ENCODE data around the gene HOXA2.

The HOXA2 gene

DNA sequence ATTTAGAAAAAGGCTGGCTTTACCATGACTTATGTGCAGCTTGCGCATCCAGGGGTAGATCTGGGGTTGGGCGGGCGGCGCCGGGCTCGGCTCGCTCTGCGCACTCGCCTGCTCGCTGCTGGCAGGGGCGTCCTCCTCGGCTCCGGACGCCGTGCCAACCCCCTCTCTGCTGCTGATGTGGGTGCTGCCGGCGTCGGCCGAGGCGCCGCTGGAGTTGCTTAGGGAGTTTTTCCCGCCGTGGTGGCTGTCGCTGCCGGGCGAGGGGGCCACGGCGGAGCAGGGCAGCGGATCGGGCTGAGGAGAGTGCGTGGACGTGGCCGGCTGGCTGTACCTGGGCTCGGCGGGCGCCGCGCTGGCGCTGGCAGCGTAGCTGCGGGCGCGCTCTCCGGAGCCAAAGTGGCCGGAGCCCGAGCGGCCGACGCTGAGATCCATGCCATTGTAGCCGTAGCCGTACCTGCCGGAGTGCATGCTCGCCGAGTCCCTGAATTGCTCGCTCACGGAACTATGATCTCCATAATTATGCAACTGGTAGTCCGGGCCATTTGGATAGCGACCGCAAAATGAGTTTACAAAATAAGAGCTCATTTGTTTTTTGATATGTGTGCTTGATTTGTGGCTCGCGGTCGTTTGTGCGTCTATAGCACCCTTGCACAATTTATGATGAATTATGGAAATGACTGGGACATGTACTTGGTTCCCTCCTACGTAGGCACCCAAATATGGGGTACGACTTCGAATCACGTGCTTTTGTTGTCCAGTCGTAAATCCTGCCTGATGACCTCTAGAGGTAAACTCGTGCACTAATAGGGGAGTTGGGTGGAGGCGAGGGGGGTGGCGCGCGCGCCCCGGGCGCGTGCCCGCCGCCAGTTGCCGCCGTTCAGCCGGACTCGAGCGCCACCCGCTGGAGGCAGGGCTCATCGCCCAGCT is 40.8 kb upstream of the HOXA2 start, which contains the start of gene HOXA5 (continued):
- TF ChIP-seq, protein P1, sequence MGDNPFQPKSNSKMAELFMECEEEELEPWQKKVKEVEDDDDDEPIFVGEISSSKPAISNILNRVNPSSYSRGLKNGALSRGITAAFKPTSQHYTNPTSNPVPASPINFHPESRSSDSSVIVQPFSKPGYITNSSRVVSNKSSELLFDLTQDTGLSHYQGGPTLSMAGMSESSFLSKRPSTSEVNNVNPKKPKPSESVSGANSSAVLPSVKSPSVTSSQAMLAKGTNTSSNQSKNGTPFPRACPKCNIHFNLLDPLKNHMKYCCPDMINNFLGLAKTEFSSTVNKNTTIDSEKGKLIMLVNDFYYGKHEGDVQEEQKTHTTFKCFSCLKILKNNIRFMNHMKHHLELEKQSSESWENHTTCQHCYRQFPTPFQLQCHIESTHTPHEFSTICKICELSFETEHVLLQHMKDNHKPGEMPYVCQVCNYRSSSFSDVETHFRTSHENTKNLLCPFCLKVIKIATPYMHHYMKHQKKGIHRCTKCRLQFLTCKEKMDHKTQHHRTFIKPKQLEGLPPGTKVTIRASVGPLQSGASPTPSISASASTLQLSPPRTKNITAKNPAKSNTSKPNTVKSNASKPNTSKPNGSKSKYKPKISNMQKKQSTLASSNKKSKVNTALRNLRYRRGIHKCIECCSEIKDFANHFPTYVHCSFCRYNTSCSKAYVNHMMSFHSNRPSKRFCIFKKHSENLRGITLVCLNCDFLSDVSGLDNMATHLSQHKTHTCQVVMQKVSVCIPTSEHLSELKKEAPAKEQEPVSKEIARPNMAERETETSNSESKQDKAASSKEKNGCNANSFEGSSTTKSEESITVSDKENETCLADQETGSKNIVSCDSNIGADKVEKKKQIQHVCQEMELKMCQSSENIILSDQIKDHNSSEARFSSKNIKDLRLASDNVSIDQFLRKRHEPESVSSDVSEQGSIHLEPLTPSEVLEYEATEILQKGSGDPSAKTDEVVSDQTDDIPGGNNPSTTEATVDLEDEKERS (tag by site-specific recombination; IDR thresholded peaks at IDR 0.05), result no peak
- TF ChIP-seq ZNF600 (tag by site-specific recombination; IDR thresholded peaks at IDR 0.05), result no peak; the same call in 1 of the 2 replicates
- no peak; the same call in 1 of the 2 replicates for TF ChIP-seq ZNF596 (tag by site-specific recombination; IDR thresholded peaks at IDR 0.05)
- no peak for TF ChIP-seq KLF7 (tag by site-specific recombination; IDR thresholded peaks at IDR 0.05; ENCODE audit: borderline replicate concordance)
- no peak for TF ChIP-seq ZNF324 (tag by site-specific recombination; IDR thresholded peaks at IDR 0.05)
- TF ChIP-seq BCL11B (tag by site-specific recombination; IDR thresholded peaks at IDR 0.05; ENCODE audit: low read depth), result no peak
- TF ChIP-seq ZNF157 (tag by site-specific recombination; IDR thresholded peaks at IDR 0.05), result no peak
- TF ChIP-seq, protein P2, sequence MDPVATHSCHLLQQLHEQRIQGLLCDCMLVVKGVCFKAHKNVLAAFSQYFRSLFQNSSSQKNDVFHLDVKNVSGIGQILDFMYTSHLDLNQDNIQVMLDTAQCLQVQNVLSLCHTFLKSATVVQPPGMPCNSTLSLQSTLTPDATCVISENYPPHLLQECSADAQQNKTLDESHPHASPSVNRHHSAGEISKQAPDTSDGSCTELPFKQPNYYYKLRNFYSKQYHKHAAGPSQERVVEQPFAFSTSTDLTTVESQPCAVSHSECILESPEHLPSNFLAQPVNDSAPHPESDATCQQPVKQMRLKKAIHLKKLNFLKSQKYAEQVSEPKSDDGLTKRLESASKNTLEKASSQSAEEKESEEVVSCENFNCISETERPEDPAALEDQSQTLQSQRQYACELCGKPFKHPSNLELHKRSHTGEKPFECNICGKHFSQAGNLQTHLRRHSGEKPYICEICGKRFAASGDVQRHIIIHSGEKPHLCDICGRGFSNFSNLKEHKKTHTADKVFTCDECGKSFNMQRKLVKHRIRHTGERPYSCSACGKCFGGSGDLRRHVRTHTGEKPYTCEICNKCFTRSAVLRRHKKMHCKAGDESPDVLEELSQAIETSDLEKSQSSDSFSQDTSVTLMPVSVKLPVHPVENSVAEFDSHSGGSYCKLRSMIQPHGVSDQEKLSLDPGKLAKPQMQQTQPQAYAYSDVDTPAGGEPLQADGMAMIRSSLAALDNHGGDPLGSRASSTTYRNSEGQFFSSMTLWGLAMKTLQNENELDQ (tag by site-specific recombination; IDR thresholded peaks at IDR 0.05; ENCODE audit: low read depth), result no peak
- TF ChIP-seq, protein P3, sequence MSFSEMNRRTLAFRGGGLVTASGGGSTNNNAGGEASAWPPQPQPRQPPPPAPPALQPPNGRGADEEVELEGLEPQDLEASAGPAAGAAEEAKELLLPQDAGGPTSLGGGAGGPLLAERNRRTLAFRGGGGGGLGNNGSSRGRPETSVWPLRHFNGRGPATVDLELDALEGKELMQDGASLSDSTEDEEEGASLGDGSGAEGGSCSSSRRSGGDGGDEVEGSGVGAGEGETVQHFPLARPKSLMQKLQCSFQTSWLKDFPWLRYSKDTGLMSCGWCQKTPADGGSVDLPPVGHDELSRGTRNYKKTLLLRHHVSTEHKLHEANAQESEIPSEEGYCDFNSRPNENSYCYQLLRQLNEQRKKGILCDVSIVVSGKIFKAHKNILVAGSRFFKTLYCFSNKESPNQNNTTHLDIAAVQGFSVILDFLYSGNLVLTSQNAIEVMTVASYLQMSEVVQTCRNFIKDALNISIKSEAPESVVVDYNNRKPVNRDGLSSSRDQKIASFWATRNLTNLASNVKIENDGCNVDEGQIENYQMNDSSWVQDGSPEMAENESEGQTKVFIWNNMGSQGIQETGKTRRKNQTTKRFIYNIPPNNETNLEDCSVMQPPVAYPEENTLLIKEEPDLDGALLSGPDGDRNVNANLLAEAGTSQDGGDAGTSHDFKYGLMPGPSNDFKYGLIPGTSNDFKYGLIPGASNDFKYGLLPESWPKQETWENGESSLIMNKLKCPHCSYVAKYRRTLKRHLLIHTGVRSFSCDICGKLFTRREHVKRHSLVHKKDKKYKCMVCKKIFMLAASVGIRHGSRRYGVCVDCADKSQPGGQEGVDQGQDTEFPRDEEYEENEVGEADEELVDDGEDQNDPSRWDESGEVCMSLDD (tag by site-specific recombination; IDR thresholded peaks at IDR 0.05), result peak; percentile 79
- TF ChIP-seq ZNF266 (tag by site-specific recombination; IDR thresholded peaks at IDR 0.05; ENCODE audit: low read depth), result no peak
- no peak for TF ChIP-seq ZNF214 (tag by site-specific recombination; IDR thresholded peaks at IDR 0.05; ENCODE audit: borderline replicate concordance)
- no peak for TF ChIP-seq ZNF133 (tag by site-specific recombination; IDR thresholded peaks at IDR 0.05)
- peak; percentile 15; the same call in 1 of the 2 replicates for TF ChIP-seq ZBTB1 (tag by site-specific recombination; IDR thresholded peaks at IDR 0.05)
- 0 out of 2 replicates have a peak, but pooled peaks have one; percentile 32 for TF ChIP-seq KLF1 (tag by site-specific recombination; IDR thresholded peaks at IDR 0.05)
- TF ChIP-seq, protein P4, sequence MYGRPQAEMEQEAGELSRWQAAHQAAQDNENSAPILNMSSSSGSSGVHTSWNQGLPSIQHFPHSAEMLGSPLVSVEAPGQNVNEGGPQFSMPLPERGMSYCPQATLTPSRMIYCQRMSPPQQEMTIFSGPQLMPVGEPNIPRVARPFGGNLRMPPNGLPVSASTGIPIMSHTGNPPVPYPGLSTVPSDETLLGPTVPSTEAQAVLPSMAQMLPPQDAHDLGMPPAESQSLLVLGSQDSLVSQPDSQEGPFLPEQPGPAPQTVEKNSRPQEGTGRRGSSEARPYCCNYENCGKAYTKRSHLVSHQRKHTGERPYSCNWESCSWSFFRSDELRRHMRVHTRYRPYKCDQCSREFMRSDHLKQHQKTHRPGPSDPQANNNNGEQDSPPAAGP (tag by site-specific recombination; IDR thresholded peaks at IDR 0.05), result peak; percentile 71
- TF ChIP-seq IKZF3 (tag by site-specific recombination; IDR thresholded peaks at IDR 0.05), result no peak
- no peak for TF ChIP-seq KLF9 (tag by site-specific recombination; IDR thresholded peaks at IDR 0.05; ENCODE audit: low read depth)
- no peak for TF ChIP-seq RBAK (tag by site-specific recombination; IDR thresholded peaks at IDR 0.05)
- TF ChIP-seq ZNF112 (tag by site-specific recombination; IDR thresholded peaks at IDR 0.05), result no peak
- TF ChIP-seq ZNF473 (tag by site-specific recombination; IDR thresholded peaks at IDR 0.05), result no peak
- no peak for TF ChIP-seq ZNF423 (tag by site-specific recombination; IDR thresholded peaks at IDR 0.05)
- TF ChIP-seq ZNF664 (tag by site-specific recombination; IDR thresholded peaks at IDR 0.05), result no peak
- TF ChIP-seq, protein P5, sequence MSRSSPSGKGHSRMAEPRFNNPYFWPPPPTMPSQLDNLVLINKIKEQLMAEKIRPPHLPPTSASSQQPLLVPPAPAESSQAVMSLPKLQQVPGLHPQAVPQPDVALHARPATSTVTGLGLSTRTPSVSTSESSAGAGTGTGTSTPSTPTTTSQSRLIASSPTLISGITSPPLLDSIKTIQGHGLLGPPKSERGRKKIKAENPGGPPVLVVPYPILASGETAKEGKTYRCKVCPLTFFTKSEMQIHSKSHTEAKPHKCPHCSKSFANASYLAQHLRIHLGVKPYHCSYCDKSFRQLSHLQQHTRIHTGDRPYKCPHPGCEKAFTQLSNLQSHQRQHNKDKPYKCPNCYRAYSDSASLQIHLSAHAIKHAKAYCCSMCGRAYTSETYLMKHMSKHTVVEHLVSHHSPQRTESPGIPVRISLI (tag by site-specific recombination; IDR thresholded peaks at IDR 0.05), result no peak
- no peak for TF ChIP-seq ZNF416 (tag by site-specific recombination; IDR thresholded peaks at IDR 0.05)
- peak; percentile 33; the same call in 1 of the 2 replicates for TF ChIP-seq MEIS1 (CRISPR knock-in tag; IDR thresholded peaks at IDR 0.05; ENCODE audit: borderline replicate concordance)
- peak; percentile 63 for TF ChIP-seq SP7 (tag by site-specific recombination; IDR thresholded peaks at IDR 0.05)
- no peak for TF ChIP-seq ZFP41 (tag by site-specific recombination; IDR thresholded peaks at IDR 0.05; ENCODE audit: borderline replicate concordance)
- TF ChIP-seq, protein P6, sequence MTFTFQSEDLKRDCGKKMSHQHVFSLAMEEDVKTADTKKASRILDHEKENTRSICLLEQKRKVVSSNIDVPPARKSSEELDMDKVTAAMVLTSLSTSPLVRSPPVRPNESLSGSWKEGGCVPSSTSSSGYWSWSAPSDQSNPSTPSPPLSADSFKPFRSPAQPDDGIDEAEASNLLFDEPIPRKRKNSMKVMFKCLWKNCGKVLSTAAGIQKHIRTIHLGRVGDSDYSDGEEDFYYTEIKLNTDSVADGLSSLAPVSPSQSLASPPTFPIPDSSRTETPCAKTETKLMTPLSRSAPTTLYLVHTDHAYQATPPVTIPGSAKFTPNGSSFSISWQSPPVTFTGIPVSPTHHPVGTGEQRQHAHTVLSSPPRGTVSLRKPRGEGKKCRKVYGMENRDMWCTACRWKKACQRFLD (tag by site-specific recombination; IDR thresholded peaks at IDR 0.05), result no peak

Data from HEK293 (cell line).